ENCODE results near the gene SCARF2. TPM values are rescaled to one million over a fixed set of nuclear protein-coding genes. Genes with fewer than 3 reads are reported as not detected.

Gene SCARF2
- polyA plus RNA-seq, 2 of the 4 experiments (the other 2 are of a cell fraction): 0.35 to 0.66 TPM

- 62% methylated on average over 9 of the region's 37 CpGs for whole genome bisulfite sequencing (ENCODE audit: missing lambda C conversion rate)
- Histone ChIP-seq H3K9me3 (no peaks in the 10 kb centered on the region), H3K27ac (peak overlapping the region in 1 of 2 experiments; percentile 55; a peak in 2 of 6 replicates), H3K4me3 (peak overlapping the region; percentile 41), H3K4me1 (peaks cover 5% of the 10 kb centered on the region; the same call in 1 of the 3 replicates), H3K4me2 (peak overlapping the region; percentile 99)
- FAIRE-seq (no peak), DNase-seq (ENCODE audit: low read depth in 1 of 2, low spot score in 1 of 2) (no peak), ATAC-seq (peak in 1 of 2 experiments; percentile 53; a peak in 3 of 6 replicates)
- ChIA-PET POLR2A (no interaction called here), CTCF (interaction anchor here (1.1 kb wide), 1 partner anchor 12 kb away, joined by 6 read pairs; no protein-coding TSS in a partner anchor)
- TF ChIP-seq HEYL (CRISPR knock-in tag; IDR thresholded peaks at IDR 0.05): no peak
- no peak for TF ChIP-seq RARB (CRISPR knock-in tag; IDR thresholded peaks at IDR 0.05)
Observed at GRCh38 chr22:20430101-20430719, 7.4 kb downstream of the SCARF2 start.

GRCh38 chr22:20429254-20430100 is 8.1 kb downstream of the SCARF2 start:
- no peak for DNase-seq (ENCODE audit: low read depth in 1 of 2, low spot score in 1 of 2)
- peaks cover 5% of the 10 kb centered on the region; the same call in 1 of the 3 replicates for H3K4me1 ChIP-seq
- ATAC-seq: no peak
- H3K4me3 ChIP-seq: no peak overlapping the region
- TF ChIP-seq E2F6 (IDR thresholded peaks at IDR 0.05; ENCODE audit: borderline replicate concordance, low read depth) (no peak), HDAC2 (IDR thresholded peaks at IDR 0.05) (no peak), HOXB13 (CRISPR knock-in tag; IDR thresholded peaks at IDR 0.05; ENCODE audit: low read depth) (no peak), FOSB (CRISPR knock-in tag; IDR thresholded peaks at IDR 0.05) (no peak), CTCF (IDR thresholded peaks at IDR 0.05) (no peak), MYC (IDR thresholded peaks at IDR 0.05; ENCODE audit: borderline replicate concordance, low read length) (no peak), NPAS2 (CRISPR knock-in tag; IDR thresholded peaks at IDR 0.05; ENCODE audit: borderline replicate concordance) (no peak), ESRRA (IDR thresholded peaks at IDR 0.05; ENCODE audit: borderline replicate concordance, low read length) (no peak), KDM1A (IDR thresholded peaks at IDR 0.05; ENCODE audit: low read depth) (no peak), HMGXB4 (CRISPR knock-in tag; IDR thresholded peaks at IDR 0.05; ENCODE audit: borderline replicate concordance) (no peak), CHD4 (IDR thresholded peaks at IDR 0.05; ENCODE audit: borderline replicate concordance) (no peak), TP53 (CRISPR knock-in tag; IDR thresholded peaks at IDR 0.05) (no peak), RCOR1 (IDR thresholded peaks at IDR 0.05; ENCODE audit: low read depth, low read length) (no peak)
- WGBS (ENCODE audit: missing lambda C conversion rate): 86% methylated on average over 32 of the region's 75 CpGs
- CTCF ChIA-PET: interaction anchor here (0.6 to 1.1 kb wide), 3 partner anchors 11 to 1134 kb away, joined by 3 to 6 read pairs (median 4); no protein-coding TSS in a partner anchor
- POLR2A ChIA-PET: interaction anchor here (1.2 kb wide), 1 partner anchor 11 kb away, joined by 4 read pairs; no protein-coding TSS in a partner anchor
- H3K4me2 ChIP-seq: no peak overlapping the region; the same call in 2 of the 3 replicates
- no peaks in the 10 kb centered on the region for H3K9me3 ChIP-seq
- no peak for FAIRE-seq
- no peak overlapping the region for H3K27ac ChIP-seq
